HG02938 (cell line): ENCODE measurements around the gene CFLAR.
"Not testable (repeated sequence)": the region's sequence is repeated elsewhere in the genome, so short reads cannot be mapped to it uniquely, and the experiment has no call there.

ENCODE experiments used
- ATAC-seq: cut with Tn5 transposase; IDR thresholded peaks from one replicate; pipeline ENCODE4 v1.9.1; 2021; ENCODE audit warnings: mild to moderate bottlenecking, moderate library complexity; ENCODE audit not compliant: unreplicated experiment

CFLAR gene

GRCh38 chr2:201144101-201145051 is 28.4 kb downstream of the CFLAR start:
- no peak for ATAC-seq

- no peak for ATAC-seq
Measured at GRCh38 chr2:201148434-201148990, 32.5 kb downstream of the CFLAR start.

- no peak for ATAC-seq
Measured at GRCh38 chr2:201149064-201149820, 33.3 kb downstream of the CFLAR start.

- ATAC-seq = not testable (repeated sequence)
Measured at GRCh38 chr2:201149821-201150165, 33.8 kb downstream of the CFLAR start.

GRCh38 chr2:201150454-201151020 is 34.6 kb downstream of the CFLAR start:
- ATAC-seq = no peak

- ATAC-seq = peak; percentile 86
Measured at GRCh38 chr2:201151127-201151981, 35.4 kb downstream of the CFLAR start.

- no peak for ATAC-seq
Measured at GRCh38 chr2:201152517-201152916, 36.6 kb downstream of the CFLAR start.

GRCh38 chr2:201152999-201153815 is 37.2 kb downstream of the CFLAR start:
- ATAC-seq = no peak

- ATAC-seq = no peak
Measured at GRCh38 chr2:201154615-201155399, 38.8 kb downstream of the CFLAR start.

- ATAC-seq = no peak
Measured at GRCh38 chr2:201156036-201156435, 40.1 kb downstream of the CFLAR start.

GRCh38 chr2:201156640-201157039 is 40.7 kb downstream of the CFLAR start:
- ATAC-seq = no peak

- ATAC-seq = peak; percentile 31
Measured at GRCh38 chr2:201157694-201158093, 41.7 kb downstream of the CFLAR start.

GRCh38 chr2:201158111-201158929 is 42.4 kb downstream of the CFLAR start:
- ATAC-seq = peak; percentile 97

GRCh38 chr2:201164166-201164565 is 48.2 kb downstream of the CFLAR start:
- ATAC-seq = no peak

GRCh38 chr2:201167546-201167945 is 51.6 kb downstream of the CFLAR start:
- no peak for ATAC-seq

GRCh38 chr2:201168496-201168895 is 52.5 kb downstream of the CFLAR start:
- not testable (repeated sequence) for ATAC-seq

- ATAC-seq = no peak
Measured at GRCh38 chr2:201171259-201171814, 55.4 kb downstream of the CFLAR start.

- ATAC-seq = no peak
Measured at GRCh38 chr2:201172279-201172678, 56.3 kb downstream of the CFLAR start.
